Endothelial cell of umbilical vein (primary cell): Measurements from ENCODE around the gene RPL18A. TPM values are rescaled to one million over a fixed set of nuclear protein-coding genes. Genes with fewer than 3 reads are reported as not detected.

Experiments
- BruUV-seq: library from RNA; stranded (reverse); fragments of 400-500 nt; replicated peaks from 2 replicates; lab custom pipeline; 2021; lab: Mats Ljungman, UMichigan
- CTCF ChIA-PET: fragments of 300-600, 350-600 bp; sonication (Branson Sonifier 250); formaldehyde crosslinking; loops from one replicate; lab custom pipeline; 2021; ENCODE audit warnings: antibody characterized with exemption, inconsistent platforms; lab: Charles Lee
- POLR2A ChIA-PET: fragments of 300-600, 350-600 bp; sonication (Branson Sonifier 250); formaldehyde crosslinking; loops from one replicate; lab custom pipeline; 2021; ENCODE audit warnings: antibody characterized with exemption, inconsistent platforms; lab: Charles Lee
- DNase-seq: peaks from one replicate; pipeline ENCODE4 v3.0.0-alpha.2; 2011; ENCODE audit warnings: low read depth, low spot score
- FAIRE-seq: peaks from 2 replicates; lab custom pipeline; 2011; peaks lifted over from hg19 to GRCh38; lab: Jason Lieb, UNC
- H2AFZ ChIP-seq: 2 replicates; pipeline ENCODE4 v1.6.0; 2012; ENCODE audit warnings: low read depth, low read length, control low read depth, inconsistent platforms
- H3K27ac ChIP-seq: 2 replicates; pipeline ENCODE4 v1.5.1; 2011; ENCODE audit warnings: low read depth, mild to moderate bottlenecking, control low read depth, low read length, moderate library complexity; ENCODE audit not compliant: insufficient read depth
- H3K27me3 ChIP-seq, 2 experiments: 2 replicates each; pipeline versions ENCODE4 v1.6.0 to v1.6.1; 2011; ENCODE audit warnings: low read length in 2 of 2, mixed read lengths in 1 of 2; ENCODE audit not compliant: control insufficient read depth in 2 of 2, insufficient read depth in 2 of 2
- H3K36me3 ChIP-seq, 2 experiments: 2 replicates in 1 of 2; 3 replicates in 1 of 2; pipeline ENCODE4 v1.5.1; 2011; ENCODE audit warnings: low read length in 2 of 2, mild to moderate bottlenecking in 1 of 2, moderate library complexity in 1 of 2; ENCODE audit not compliant: control insufficient read depth in 2 of 2, insufficient read depth in 2 of 2; ENCODE audit errors: extremely low read depth in 1 of 2
- H3K4me1 ChIP-seq: 3 replicates; pipeline ENCODE4 v1.5.1; 2011; ENCODE audit warnings: mild to moderate bottlenecking, low read length; ENCODE audit not compliant: control insufficient read depth, insufficient read depth; ENCODE audit errors: extremely low read depth
- H3K4me2 ChIP-seq: 2 replicates; pipeline ENCODE4 v1.6.1; 2011; ENCODE audit warnings: low read length, control low read depth, mixed read lengths; ENCODE audit not compliant: insufficient read depth
- H3K4me3 ChIP-seq, 3 experiments: fragments of 200-600 bp in 1 of 3; sonication (generic), shearing (Covaris generic) in 1 of 3; replicated peaks in 1 of 3; 2 replicates each; pipeline ENCODE4 v1.5.1; 2011 to 2016; ENCODE audit warnings: control low read depth in 3 of 3, low read length in 3 of 3, mild to moderate bottlenecking in 2 of 3, inconsistent platforms in 1 of 3, low read depth in 1 of 3, moderate library complexity in 1 of 3; ENCODE audit not compliant: insufficient read depth in 1 of 3
- H3K79me2 ChIP-seq: 2 replicates; pipeline ENCODE4 v1.6.0; 2012; ENCODE audit warnings: low read length, inconsistent platforms; ENCODE audit not compliant: control insufficient read depth, insufficient read depth
- H3K9ac ChIP-seq: replicated peaks from 2 replicates; pipeline ENCODE3; 2011; ENCODE audit warnings: low read length, control low read depth; ENCODE audit not compliant: insufficient read depth; ENCODE audit errors: extremely low read depth
- H3K9me1 ChIP-seq: replicated peaks from 3 replicates; pipeline ENCODE4 v1.6.0; 2011; ENCODE audit warnings: mild to moderate bottlenecking, low read length; ENCODE audit not compliant: control insufficient read depth, insufficient read depth; ENCODE audit errors: extremely low read depth
- H3K9me3 ChIP-seq: replicated peaks from 2 replicates; pipeline ENCODE4 v1.5.1; 2012; ENCODE audit warnings: low read length, inconsistent platforms; ENCODE audit not compliant: control insufficient read depth, insufficient read depth
- H4K20me1 ChIP-seq: replicated peaks from 2 replicates; pipeline ENCODE3; 2011; ENCODE audit warnings: mild to moderate bottlenecking, low read length; ENCODE audit not compliant: control insufficient read depth, insufficient read depth; ENCODE audit errors: extremely low read depth
- CTCF ChIP-seq, 2 donors: IDR thresholded peaks; 1 replicate in 1 of 2; 2 replicates in 1 of 2; pipeline ENCODE4 v1.5.1; 2011; ENCODE audit warnings: low read length in 2 of 2, mild to moderate bottlenecking in 2 of 2, moderate library complexity in 2 of 2, control low read depth in 1 of 2, inconsistent platforms in 1 of 2, low read depth in 1 of 2; ENCODE audit not compliant: insufficient read depth in 1 of 2; ENCODE audit errors: extremely low read depth in 1 of 2
- EZH2 ChIP-seq: IDR thresholded peaks from 2 replicates; pipeline ENCODE4 v1.6.1; 2012; ENCODE audit warnings: borderline replicate concordance, low read depth, mild to moderate bottlenecking, moderate library complexity, low read length, inconsistent platforms; ENCODE audit not compliant: severe bottlenecking
- FOS ChIP-seq: IDR thresholded peaks from 2 replicates; pipeline ENCODE4 v1.6.1; 2011; ENCODE audit warnings: mild to moderate bottlenecking, low read length, moderate library complexity, borderline replicate concordance; ENCODE audit not compliant: insufficient read depth
- GATA2 ChIP-seq: IDR thresholded peaks from 2 replicates; pipeline ENCODE4 v1.7.0; 2011; ENCODE audit warnings: low read depth, mild to moderate bottlenecking, moderate library complexity, mixed read lengths, low read length; ENCODE audit not compliant: insufficient read length, insufficient read depth
- JUN ChIP-seq: IDR thresholded peaks from 2 replicates; pipeline ENCODE4 v1.6.1; 2011; ENCODE audit warnings: borderline replicate concordance, low read depth; ENCODE audit not compliant: insufficient read length, insufficient read depth
- MAX ChIP-seq: IDR thresholded peaks from 2 replicates; pipeline ENCODE4 v1.6.1; 2011; ENCODE audit not compliant: insufficient read depth, insufficient read length
- MYC ChIP-seq: IDR thresholded peaks from one replicate; pipeline ENCODE4 v1.6.1; 2011; ENCODE audit warnings: mild to moderate bottlenecking, low read depth, low read length
- POLR2A ChIP-seq: IDR thresholded peaks from 2 replicates; pipeline ENCODE4 v1.6.1; 2012; ENCODE audit warnings: low read depth, mild to moderate bottlenecking, control low read depth, low read length
- POLR2AphosphoS5 ChIP-seq: IDR thresholded peaks from 2 replicates; pipeline ENCODE4 v1.6.1; 2012; ENCODE audit warnings: low read depth, mild to moderate bottlenecking, control low read depth, low read length, moderate library complexity; ENCODE audit not compliant: insufficient read depth
- dilution Hi-C: fragments of 300-500 bp; cut with MboI; formaldehyde crosslinking; loops from one replicate; pipeline ENCODE4 v1.15.0; 2019; ENCODE audit warnings: low sequenced_read_pairs; ENCODE audit not compliant: extremely low pct_ligation_motif_present
- intact Hi-C: fragments of 100-400 bp; cut with micrococcal nuclease; formaldehyde crosslinking; loops from one replicate; pipeline ENCODE4 v1.10.0; 2022
- polyA plus RNA-seq, 4 experiments: library from polyadenylated mRNA; depleted of rRNA in 3 of 4; stranded (reverse) in 3 of 4; unstranded in 1 of 4; fragments of >200 nt; gene quantifications; 2 replicates each; pipeline versions ENCODE4 v1.2.1 to v1.2.3, GENCODE V29; 2011 to 2012; ENCODE audit warnings: missing spikeins in 1 of 4
- total RNA-seq: library from RNA; stranded (reverse); gene quantifications from 2 replicates; pipeline ENCODE4 v1.2.3, GENCODE V29; 2021

The RPL18A gene
- total and polyA plus RNA-seq, 2 donors (not counting 3 experiments of a cell fraction or from before 2014, with no cell fraction given): 1,970 to 2,869 TPM

GRCh38 chr19:17866312-17866963, 6.7 kb downstream of the RPL18A start:
- Histone ChIP-seq H4K20me1 (peaks cover 4% of the 10 kb centered on the region), H3K36me3 (peaks cover 17 to 29% of the 10 kb centered on the region in 2 experiments), H2AFZ (no peak overlapping the region), H3K4me2 (no peak overlapping the region), H3K4me3 (no peak overlapping the region), H3K9ac (no peak overlapping the region), H3K4me1 (peaks cover 4% of the 10 kb centered on the region), H3K27ac (no peak overlapping the region), H3K9me3 (no peaks in the 10 kb centered on the region), H3K27me3 (peaks cover 29 to 30% of the 10 kb centered on the region in 2 experiments), H3K79me2 (peaks cover 14% of the 10 kb centered on the region), H3K9me1 (no peaks in the 10 kb centered on the region)
- DNase-seq: no peak
- intact Hi-C loops: no loop called here
- TF ChIP-seq CTCF (IDR thresholded peaks at IDR 0.05; ENCODE audit: extremely low read depth in 1 of 2, insufficient read depth in 1 of 2, low read depth in 1 of 2, low read length in 2 of 2) (no peak), MYC (no peak), FOS (no peak), JUN (no peak), EZH2 (no peak), GATA2 (no peak), POLR2AphosphoS5 (no peak), POLR2A (no peak), MAX (no peak)
- BruUV-seq: no TSS peak
- dilution Hi-C loops: no loop called here
- CTCF ChIA-PET: interaction anchor here (3.4 kb wide), 1 partner anchor 66 kb away, joined by 22 read pairs; the partner anchor contains the start of gene CCDC124
- POLR2A ChIA-PET: interaction anchor here (0.5 kb wide), 1 partner anchor 447 kb away, joined by 3 read pairs; the partner anchor contains the start of gene MVB12A
- FAIRE-seq: no peak
